CD14-positive monocyte (primary cell): Measurements from ENCODE around the gene KRTAP12-4. TPM values are rescaled to one million over a fixed set of nuclear protein-coding genes. Genes with fewer than 3 reads are reported as not detected.

Experiments used
- DNase-seq, 3 donors: peaks; one replicate each; pipeline ENCODE4 v3.0.0-alpha.2; 2011 to 2022
- H2AFZ ChIP-seq: 2 replicates; pipeline ENCODE4 v1.6.0; 2012; ENCODE audit warnings: mild to moderate bottlenecking, low read depth, low read length, inconsistent platforms; ENCODE audit not compliant: insufficient read depth, poor library complexity, severe bottlenecking
- H3K27ac ChIP-seq, 2 donors: 1 replicate in 1 of 2; 2 replicates in 1 of 2; pipeline ENCODE4 v1.5.1; 2012 to 2013; ENCODE audit warnings: low read length in 2 of 2, control low read depth in 1 of 2, inconsistent platforms in 1 of 2, low read depth in 1 of 2, mild to moderate bottlenecking in 1 of 2
- H3K27me3 ChIP-seq, 2 donors: one replicate each; pipeline versions ENCODE4 v1.6.0 to v1.6.1; 2011 to 2013; ENCODE audit warnings: low read length in 2 of 2; ENCODE audit not compliant: control insufficient read depth in 2 of 2, insufficient read depth in 2 of 2
- H3K36me3 ChIP-seq, 2 donors: replicated peaks in 1 of 2; 1 replicate in 1 of 2; 2 replicates in 1 of 2; pipeline versions ENCODE4 v1.5.1 to v1.6.1; 2012 to 2013; ENCODE audit warnings: low read length in 2 of 2, control low read depth in 1 of 2, inconsistent platforms in 1 of 2, mild to moderate bottlenecking in 1 of 2; ENCODE audit not compliant: insufficient read depth in 2 of 2, control insufficient read depth in 1 of 2
- H3K4me1 ChIP-seq, 2 donors: 1 replicate in 1 of 2; 2 replicates in 1 of 2; pipeline versions ENCODE4 v1.5.1 to v1.6.1; 2012 to 2013; ENCODE audit warnings: low read length in 2 of 2, control low read depth in 1 of 2, inconsistent platforms in 1 of 2, mild to moderate bottlenecking in 1 of 2, moderate library complexity in 1 of 2; ENCODE audit not compliant: insufficient read depth in 2 of 2, control insufficient read depth in 1 of 2
- H3K4me2 ChIP-seq: replicated peaks from 2 replicates; pipeline ENCODE3; 2012; ENCODE audit warnings: low read length, moderate library complexity, mild to moderate bottlenecking; ENCODE audit not compliant: poor library complexity, severe bottlenecking; ENCODE audit errors: extremely low read depth
- H3K4me3 ChIP-seq, 3 experiments: fragments of 200-600 bp in 1 of 3; sonication (generic) in 1 of 3; replicated peaks in 1 of 3; 1 replicate in 2 of 3; 2 replicates in 1 of 3; pipeline ENCODE4 v1.5.1; 2011 to 2013; ENCODE audit warnings: low read length in 3 of 3, mild to moderate bottlenecking in 3 of 3, control low read depth in 2 of 3, low read depth in 2 of 3, inconsistent platforms in 1 of 3, moderate library complexity in 1 of 3
- H3K79me2 ChIP-seq: 2 replicates; pipeline ENCODE4 v1.6.0; 2012; ENCODE audit warnings: mild to moderate bottlenecking, control low read depth, inconsistent platforms, low read length, moderate library complexity; ENCODE audit not compliant: insufficient read depth
- H3K9ac ChIP-seq: 2 replicates; pipeline ENCODE4 v1.6.0; 2017; ENCODE audit warnings: low read length, mild to moderate bottlenecking; ENCODE audit not compliant: insufficient read depth, poor library complexity, severe bottlenecking
- H3K9me3 ChIP-seq, 2 donors: replicated peaks in 1 of 2; 1 replicate in 1 of 2; 2 replicates in 1 of 2; pipeline versions ENCODE4 v1.5.1 to v1.6.1; 2012 to 2013; ENCODE audit warnings: low read length in 2 of 2, control low read depth in 1 of 2; ENCODE audit not compliant: control insufficient read depth in 1 of 2, insufficient read depth in 1 of 2
- H4K20me1 ChIP-seq: 2 replicates; pipeline ENCODE4 v1.6.0; 2012; ENCODE audit warnings: mild to moderate bottlenecking, low read length, control low read depth, moderate library complexity; ENCODE audit not compliant: insufficient read depth
- H3K27ac Mint-ChIP-seq, 7 donors: one replicate each; pipeline ENCODE4 v1.8.0; 2020; ENCODE audit warnings: mild to moderate bottlenecking in 7 of 7, mixed read lengths in 7 of 7, moderate library complexity in 6 of 7, inconsistent platforms in 2 of 7
- H3K27me3 Mint-ChIP-seq, 3 donors: one replicate each; pipeline ENCODE4 v1.8.0; 2021 to 2022; ENCODE audit warnings: low read depth in 3 of 3, mild to moderate bottlenecking in 3 of 3, mixed read lengths in 3 of 3, moderate library complexity in 3 of 3, inconsistent platforms in 1 of 3
- H3K36me3 Mint-ChIP-seq, 2 donors: one replicate each; pipeline ENCODE4 v1.8.0; 2020; ENCODE audit warnings: mixed read lengths in 2 of 2, inconsistent platforms in 1 of 2, mild to moderate bottlenecking in 1 of 2
- H3K4me1 Mint-ChIP-seq: one replicate; pipeline ENCODE4 v1.8.0; 2020; ENCODE audit warnings: mild to moderate bottlenecking, mixed read lengths
- H3K4me3 Mint-ChIP-seq, 2 donors: one replicate each; pipeline ENCODE4 v1.8.0; 2020; ENCODE audit warnings: mild to moderate bottlenecking in 2 of 2, mixed read lengths in 2 of 2, moderate library complexity in 1 of 2
- H3K9me3 Mint-ChIP-seq, 7 donors: one replicate each; pipeline ENCODE4 v1.8.0; 2020 to 2022; ENCODE audit warnings: mixed read lengths in 7 of 7, mild to moderate bottlenecking in 6 of 7, moderate library complexity in 6 of 7, inconsistent platforms in 2 of 7
- CTCF ChIP-seq: fragments of 200-600 bp; IDR thresholded peaks from one replicate; pipeline ENCODE4 v1.8.0; 2022; ENCODE audit warnings: antibody characterized with exemption, mild to moderate bottlenecking
- WGBS: methylation state at CpG from one replicate; pipeline ENCODE4 v1.1.5; 2013; ENCODE audit warnings: missing lambda C conversion rate; ENCODE audit not compliant: insufficient coverage; 5-methylcytosine and 5-hydroxymethylcytosine counted together
- intact Hi-C, 2 donors: fragments of 100-400 bp; cut with micrococcal nuclease; formaldehyde crosslinking; loops; one replicate each; pipeline versions ENCODE4 v1.15.0 to v1.15.1; 2023
- polyA plus RNA-seq, 3 donors: library from polyadenylated mRNA; depleted of rRNA in 1 of 3; unstranded in 2 of 3; stranded (reverse) in 1 of 3; fragments of 300-500 nt in 2 of 3; fragments of >200 nt in 1 of 3; fragmentation: Illumina TruSeq in 2 of 3; gene quantifications; 1 replicate in 2 of 3; 2 replicates in 1 of 3; pipeline ENCODE4 v1.2.3, GENCODE V29; 2012 to 2021

KRTAP12-4 gene
- polyA plus RNA-seq, 3 donors, result not detected

- H3K9me3 Mint-ChIP-seq, result peaks cover 23 to 44% (median 32%) of the 10 kb centered on the region in 7 donors
- no peak for TF ChIP-seq CTCF
- intact Hi-C loops, result no loop called here
- Histone ChIP-seq H3K4me1 (no peaks in the 10 kb centered on the region), H3K36me3 (no peaks in the 10 kb centered on the region), H3K27me3 (no peaks in the 10 kb centered on the region), H3K9ac (no peak overlapping the region), H3K9me3 (peaks cover 23 to 29% of the 10 kb centered on the region in 2 donors), H4K20me1 (no peaks in the 10 kb centered on the region), H3K79me2 (no peaks in the 10 kb centered on the region), H3K27ac (no peak overlapping the region), H3K4me2 (no peak overlapping the region), H3K4me3 (no peak overlapping the region), H2AFZ (no peak overlapping the region)
- peaks cover 3 to 11% (median 4%) of the 10 kb centered on the region in 3 donors for H3K27me3 Mint-ChIP-seq
- 98% methylated on average over 22 of the region's 28 CpGs for WGBS
- H3K4me1 Mint-ChIP-seq, result peaks cover 10% of the 10 kb centered on the region
- H3K4me3 Mint-ChIP-seq, result no peak overlapping the region
- no peak for DNase-seq
- H3K27ac Mint-ChIP-seq, result no peak overlapping the region
- no peaks in the 10 kb centered on the region for H3K36me3 Mint-ChIP-seq
Observed at GRCh38 chr21:44614961-44615391, 39.5 kb downstream of the KRTAP12-4 start.

GRCh38 chr21:44614161-44614631 is 40.3 kb downstream of the KRTAP12-4 start:
- Mint-ChIP-seq H3K27me3 (peaks cover 2 to 8% (median 3%) of the 10 kb centered on the region in 3 donors), H3K4me3 (no peak overlapping the region), H3K4me1 (peaks cover 10% of the 10 kb centered on the region), H3K36me3 (no peaks in the 10 kb centered on the region), H3K9me3 (peaks cover 18 to 43% (median 31%) of the 10 kb centered on the region in 7 donors), H3K27ac (no peak overlapping the region)
- no peaks in the 10 kb centered on the region for H3K79me2 ChIP-seq
- TF ChIP-seq CTCF, result no peak
- H3K9ac ChIP-seq, result no peak overlapping the region
- intact Hi-C loops, result no loop called here
- no peak for DNase-seq
- no peaks in the 10 kb centered on the region for H4K20me1 ChIP-seq
- peaks cover 19 to 29% of the 10 kb centered on the region in 2 donors for H3K9me3 ChIP-seq
- no peak overlapping the region for H2AFZ ChIP-seq
- no peak overlapping the region for H3K4me2 ChIP-seq
- WGBS, result 95% methylated on average over 13 of the region's 20 CpGs
- no peaks in the 10 kb centered on the region for H3K4me1 ChIP-seq
- no peak overlapping the region for H3K27ac ChIP-seq
- H3K4me3 ChIP-seq, result no peak overlapping the region
- H3K36me3 ChIP-seq, result no peaks in the 10 kb centered on the region
- H3K27me3 ChIP-seq, result no peaks in the 10 kb centered on the region
